ENCODE measurements around the gene GNB1. TPM values are rescaled to one million over a fixed set of nuclear protein-coding genes. Genes with fewer than 3 reads are reported as not detected.

Gene GNB1
- total and polyA plus RNA-seq, 3 experiments from 2014 or later = 114 to 470 (median 436) TPM

GRCh38 chr1:1804301-1804700, 86.6 kb downstream of the GNB1 start:
- Mint-ChIP-seq H3K36me3 (peaks cover 0 to 78% (median 26%) of the 10 kb centered on the region in 3 donors), H3K4me3 (no peak overlapping the region), H3K4me1 (peaks cover 19 to 48% (median 37%) of the 10 kb centered on the region in 3 donors), H3K27me3 (no peaks in the 10 kb centered on the region), H3K27ac (peak overlapping the region in 5 of 8 donors; percentile 15 to 75 (median 66)), H3K9me3 (no peaks in the 10 kb centered on the region)
- H3K27ac ChIP-seq (ENCODE audit: low read depth, low read length) = no peak overlapping the region
- H3K36me3 ChIP-seq (ENCODE audit: insufficient read depth, low read length) = peaks cover 35% of the 10 kb centered on the region
- no peaks in the 10 kb centered on the region for H3K9me3 ChIP-seq (ENCODE audit: low read length)
- ChIA-PET CTCF (no interaction called here), POLR2A (interaction anchor here (0.6 kb wide), 1 partner anchor 9 kb away, joined by 4 read pairs; no protein-coding TSS in a partner anchor)
- no peak for DNase-seq
- no peak overlapping the region for H3K4me3 ChIP-seq (ENCODE audit: low read length)
- H3K4me1 ChIP-seq (ENCODE audit: insufficient read depth, low read length) = no peaks in the 10 kb centered on the region
- H3K27me3 ChIP-seq (ENCODE audit: insufficient read depth, low read length, poor library complexity, severe bottlenecking) = no peaks in the 10 kb centered on the region

- no peaks in the 10 kb centered on the region for H3K9me3 ChIP-seq (ENCODE audit: low read length)
- ChIA-PET CTCF (no interaction called here), POLR2A (no interaction called here)
- H3K36me3 ChIP-seq (ENCODE audit: insufficient read depth, low read length) = peaks cover 37% of the 10 kb centered on the region
- H3K27ac ChIP-seq (ENCODE audit: low read depth, low read length) = no peak overlapping the region
- H3K4me3 ChIP-seq (ENCODE audit: low read length) = no peak overlapping the region
- Mint-ChIP-seq H3K36me3 (peaks cover 0 to 80% (median 26%) of the 10 kb centered on the region in 3 donors), H3K9me3 (no peaks in the 10 kb centered on the region), H3K27me3 (no peaks in the 10 kb centered on the region), H3K27ac (peak overlapping the region in 5 of 8 donors; percentile 37 to 77 (median 62)), H3K4me1 (peaks cover 20 to 46% (median 37%) of the 10 kb centered on the region in 3 donors), H3K4me3 (no peak overlapping the region)
- DNase-seq = no peak
- no peaks in the 10 kb centered on the region for H3K27me3 ChIP-seq (ENCODE audit: insufficient read depth, low read length, poor library complexity, severe bottlenecking)
- no peaks in the 10 kb centered on the region for H3K4me1 ChIP-seq (ENCODE audit: insufficient read depth, low read length)
These were observed 88.0 kb downstream of the GNB1 start for GRCh38 chr1:1802871-1803270.

- no peaks in the 10 kb centered on the region for H3K27me3 ChIP-seq (ENCODE audit: insufficient read depth, low read length, poor library complexity, severe bottlenecking)
- ChIA-PET CTCF (no interaction called here), POLR2A (no interaction called here)
- peaks cover 33% of the 10 kb centered on the region for H3K36me3 ChIP-seq (ENCODE audit: insufficient read depth, low read length)
- H3K27me3 Mint-ChIP-seq = peaks cover 0 to 2% of the 10 kb centered on the region in 2 donors
- no peak overlapping the region for H3K27ac ChIP-seq (ENCODE audit: low read depth, low read length)
- DNase-seq = no peak
- no peak overlapping the region for H3K4me3 ChIP-seq (ENCODE audit: low read length)
- H3K9me3 Mint-ChIP-seq = no peaks in the 10 kb centered on the region
- peaks cover 22 to 46% (median 35%) of the 10 kb centered on the region in 3 donors for H3K4me1 Mint-ChIP-seq
- peak overlapping the region in 5 of 8 donors; percentile 26 to 78 (median 42) for H3K27ac Mint-ChIP-seq
- H3K36me3 Mint-ChIP-seq = peaks cover 0 to 81% (median 22%) of the 10 kb centered on the region in 3 donors
- H3K4me3 Mint-ChIP-seq = no peak overlapping the region
- no peaks in the 10 kb centered on the region for H3K4me1 ChIP-seq (ENCODE audit: insufficient read depth, low read length)
- H3K9me3 ChIP-seq (ENCODE audit: low read length) = no peaks in the 10 kb centered on the region
These were observed 91.2 kb downstream of the GNB1 start for GRCh38 chr1:1799716-1800115.

GRCh38 chr1:1797731-1798341, 93.1 kb downstream of the GNB1 start:
- Mint-ChIP-seq H3K9me3 (no peaks in the 10 kb centered on the region), H3K4me3 (no peak overlapping the region), H3K27ac (peak overlapping the region in 2 of 8 donors; percentile 41 to 76), H3K4me1 (peaks cover 25 to 44% (median 34%) of the 10 kb centered on the region in 3 donors), H3K27me3 (peaks cover 0 to 2% of the 10 kb centered on the region in 2 donors), H3K36me3 (peaks cover 0 to 84% (median 18%) of the 10 kb centered on the region in 3 donors)
- CTCF ChIA-PET = interaction anchor here (1.2 kb wide), 1 partner anchor 108 kb away, joined by 3 read pairs; no protein-coding TSS in a partner anchor
- Histone ChIP-seq H3K27ac (ENCODE audit: low read depth, low read length) (no peak overlapping the region), H3K4me3 (ENCODE audit: low read length) (no peak overlapping the region), H3K4me1 (ENCODE audit: insufficient read depth, low read length) (no peaks in the 10 kb centered on the region), H3K36me3 (ENCODE audit: insufficient read depth, low read length) (peaks cover 32% of the 10 kb centered on the region), H3K9me3 (ENCODE audit: low read length) (no peaks in the 10 kb centered on the region), H3K27me3 (ENCODE audit: insufficient read depth, low read length, poor library complexity, severe bottlenecking) (no peaks in the 10 kb centered on the region)
- DNase-seq = no peak
- POLR2A ChIA-PET = interaction anchor here (0.5 to 0.9 kb wide), 2 partner anchors 17 to 340 kb away, joined by 3 to 5 read pairs; no protein-coding TSS in a partner anchor

- Histone ChIP-seq H3K4me1 (ENCODE audit: insufficient read depth, low read length) (no peaks in the 10 kb centered on the region), H3K27ac (ENCODE audit: low read depth, low read length) (no peak overlapping the region), H3K36me3 (ENCODE audit: insufficient read depth, low read length) (peaks cover 40% of the 10 kb centered on the region), H3K4me3 (ENCODE audit: low read length) (no peak overlapping the region), H3K9me3 (ENCODE audit: low read length) (no peaks in the 10 kb centered on the region), H3K27me3 (ENCODE audit: insufficient read depth, low read length, poor library complexity, severe bottlenecking) (no peaks in the 10 kb centered on the region)
- peak overlapping the region in 6 of 8 donors; percentile 14 to 62 (median 38) for H3K27ac Mint-ChIP-seq
- POLR2A ChIA-PET = no interaction called here
- peaks cover 0 to 84% (median 11%) of the 10 kb centered on the region in 3 donors for H3K36me3 Mint-ChIP-seq
- peaks cover 0 to 2% of the 10 kb centered on the region in 2 donors for H3K27me3 Mint-ChIP-seq
- H3K4me3 Mint-ChIP-seq = no peak overlapping the region
- no peaks in the 10 kb centered on the region for H3K9me3 Mint-ChIP-seq
- CTCF ChIA-PET = interaction anchor here (1.0 kb wide), 1 partner anchor 17 kb away, joined by 3 read pairs; no protein-coding TSS in a partner anchor
- peaks cover 18 to 33% (median 22%) of the 10 kb centered on the region in 3 donors for H3K4me1 Mint-ChIP-seq
- DNase-seq = peak in 2 of 5 donors; percentile 5 to 36
These were observed 94.4 kb downstream of the GNB1 start for GRCh38 chr1:1796466-1796865.

- H3K36me3 Mint-ChIP-seq = peaks cover 0 to 85% (median 11%) of the 10 kb centered on the region in 3 donors
- ChIA-PET CTCF (no interaction called here), POLR2A (no interaction called here)
- no peak overlapping the region for H3K4me3 Mint-ChIP-seq
- no peak overlapping the region for H3K27ac Mint-ChIP-seq
- Histone ChIP-seq H3K4me3 (ENCODE audit: low read length) (no peak overlapping the region), H3K27me3 (ENCODE audit: insufficient read depth, low read length, poor library complexity, severe bottlenecking) (no peaks in the 10 kb centered on the region), H3K4me1 (ENCODE audit: insufficient read depth, low read length) (no peaks in the 10 kb centered on the region), H3K27ac (ENCODE audit: low read depth, low read length) (no peak overlapping the region), H3K9me3 (ENCODE audit: low read length) (no peaks in the 10 kb centered on the region), H3K36me3 (ENCODE audit: insufficient read depth, low read length) (peaks cover 43% of the 10 kb centered on the region)
- H3K27me3 Mint-ChIP-seq = peaks cover 0 to 2% of the 10 kb centered on the region in 2 donors
- no peaks in the 10 kb centered on the region for H3K9me3 Mint-ChIP-seq
- peaks cover 15 to 21% (median 15%) of the 10 kb centered on the region in 3 donors for H3K4me1 Mint-ChIP-seq
- DNase-seq = no peak
These were observed 95.9 kb downstream of the GNB1 start for GRCh38 chr1:1794999-1795398.

- Mint-ChIP-seq H3K4me3 (peak overlapping the region in 1 of 7 donors; percentile 5), H3K27me3 (peaks cover 0 to 2% of the 10 kb centered on the region in 2 donors), H3K9me3 (no peaks in the 10 kb centered on the region), H3K36me3 (peaks cover 5 to 88% (median 17%) of the 10 kb centered on the region in 3 donors), H3K27ac (peak overlapping the region in 5 of 8 donors; percentile 1 to 78 (median 42)), H3K4me1 (peaks cover 9 to 13% (median 12%) of the 10 kb centered on the region in 3 donors)
- Histone ChIP-seq H3K27ac (ENCODE audit: low read depth, low read length) (no peak overlapping the region), H3K4me3 (ENCODE audit: low read length) (no peak overlapping the region), H3K27me3 (ENCODE audit: insufficient read depth, low read length, poor library complexity, severe bottlenecking) (no peaks in the 10 kb centered on the region), H3K9me3 (ENCODE audit: low read length) (no peaks in the 10 kb centered on the region), H3K4me1 (ENCODE audit: insufficient read depth, low read length) (no peaks in the 10 kb centered on the region), H3K36me3 (ENCODE audit: insufficient read depth, low read length) (peaks cover 47% of the 10 kb centered on the region)
- ChIA-PET CTCF (no interaction called here), POLR2A (no interaction called here)
- DNase-seq = no peak
These were observed 97.2 kb downstream of the GNB1 start for GRCh38 chr1:1793481-1794244.

All from CD8-positive, alpha-beta memory T cell (primary cell).